H1 (cell line): Measurements from ENCODE around the gene BLOC1S4. TPM values are rescaled to one million over a fixed set of nuclear protein-coding genes. Genes with fewer than 3 reads are reported as not detected.

Experiments
- EP300 ChIP-seq, 2 experiments: IDR thresholded peaks; 1 replicate in 1 of 2; 2 replicates in 1 of 2; pipeline ENCODE4 v1.6.1; 2011 to 2012; ENCODE audit warnings: low read depth in 2 of 2, low read length in 2 of 2, mild to moderate bottlenecking in 2 of 2, borderline replicate concordance in 1 of 2, inconsistent platforms in 1 of 2, moderate library complexity in 1 of 2
- MAFK ChIP-seq: IDR thresholded peaks from 2 replicates; pipeline ENCODE4 v1.6.1; 2012; ENCODE audit warnings: low read depth, mild to moderate bottlenecking, improper control_type of control experiment, low read length
- RXRA ChIP-seq: IDR thresholded peaks from 2 replicates; pipeline ENCODE4 v1.6.1; 2011; ENCODE audit warnings: low read depth, mild to moderate bottlenecking, low read length, moderate library complexity; ENCODE audit not compliant: insufficient read depth
- SIX5 ChIP-seq: IDR thresholded peaks from 2 replicates; pipeline ENCODE4 v1.6.1; 2011; ENCODE audit warnings: mild to moderate bottlenecking, low read depth, low read length
- TAF7 ChIP-seq: optimal IDR thresholded peaks from 2 replicates; pipeline ENCODE3; 2011; ENCODE audit warnings: low read depth, mild to moderate bottlenecking, inconsistent platforms, low read length, moderate library complexity, borderline replicate concordance
- polyA plus RNA-seq, 7 experiments: library from polyadenylated mRNA; depleted of rRNA in 3 of 7; stranded (reverse) in 5 of 7; unstranded in 2 of 7; fragments of >200 nt in 5 of 7; fragments of 200-250 nt in 2 of 7; gene quantifications; 1 replicate in 5 of 7; 2 replicates in 1 of 7; 4 replicates in 1 of 7; pipeline versions ENCODE4 v1.2.1 to v1.2.3, GENCODE V29; 2011 to 2013; ENCODE audit warnings: missing spikeins in 2 of 7, mixed read lengths in 2 of 7
- total RNA-seq: library from RNA; stranded (reverse); fragmentation: NEBNext Ultra II Directional; extraction: Animal tissue kit (Norgen Biotek cat#: 25700); gene quantifications from 2 replicates; pipeline ENCODE4 v1.2.1, GENCODE V29; 2021
- TF ChIP-seq, protein P1 (sequence below): IDR thresholded peaks from 2 replicates; pipeline ENCODE4 v1.6.1; 2012; ENCODE audit warnings: inconsistent platforms

The BLOC1S4 gene
- total and polyA plus RNA-seq, 2 of the 8 experiments (the other 6 are each of a cell fraction or from before 2014, with no cell fraction given), result 19.1 to 27.8 TPM

DNA sequence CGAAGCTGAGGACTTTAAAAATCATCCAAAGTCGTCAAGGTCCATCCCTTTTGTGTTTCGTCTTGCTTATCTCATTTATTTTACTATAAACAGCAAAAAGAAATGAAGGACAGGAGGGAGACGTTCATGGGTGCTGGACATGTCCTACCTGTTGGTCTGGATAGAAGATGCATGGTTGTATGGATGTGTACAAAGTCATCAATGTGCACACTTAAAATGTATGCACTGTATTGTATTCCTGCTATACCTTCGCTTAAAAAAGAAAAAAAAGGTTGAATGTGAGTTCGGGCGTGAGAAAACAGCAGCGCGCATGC, 313 bp upstream of the BLOC1S4 start (continued):
- TF ChIP-seq MAFK, result no peak
- TF ChIP-seq SIX5, result no peak
- no peak for TF ChIP-seq RXRA
- TF ChIP-seq TAF7, result no peak
- TF ChIP-seq, protein P1, sequence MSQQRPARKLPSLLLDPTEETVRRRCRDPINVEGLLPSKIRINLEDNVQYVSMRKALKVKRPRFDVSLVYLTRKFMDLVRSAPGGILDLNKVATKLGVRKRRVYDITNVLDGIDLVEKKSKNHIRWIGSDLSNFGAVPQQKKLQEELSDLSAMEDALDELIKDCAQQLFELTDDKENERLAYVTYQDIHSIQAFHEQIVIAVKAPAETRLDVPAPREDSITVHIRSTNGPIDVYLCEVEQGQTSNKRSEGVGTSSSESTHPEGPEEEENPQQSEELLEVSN, result no peak
- no peak for TF ChIP-seq EP300 (IDR thresholded peaks at IDR 0.05; ENCODE audit: borderline replicate concordance in 1 of 2, low read depth in 2 of 2, low read length in 2 of 2)
